GM19324 (cell line): ENCODE data around the gene CYTH4.

Source experiments
- ATAC-seq: cut with Tn5 transposase; IDR thresholded peaks from one replicate; pipeline ENCODE4 v1.9.1; 2021; ENCODE audit warnings: mild to moderate bottlenecking, moderate library complexity; ENCODE audit not compliant: unreplicated experiment, low FRiP score

The CYTH4 gene

DNA sequence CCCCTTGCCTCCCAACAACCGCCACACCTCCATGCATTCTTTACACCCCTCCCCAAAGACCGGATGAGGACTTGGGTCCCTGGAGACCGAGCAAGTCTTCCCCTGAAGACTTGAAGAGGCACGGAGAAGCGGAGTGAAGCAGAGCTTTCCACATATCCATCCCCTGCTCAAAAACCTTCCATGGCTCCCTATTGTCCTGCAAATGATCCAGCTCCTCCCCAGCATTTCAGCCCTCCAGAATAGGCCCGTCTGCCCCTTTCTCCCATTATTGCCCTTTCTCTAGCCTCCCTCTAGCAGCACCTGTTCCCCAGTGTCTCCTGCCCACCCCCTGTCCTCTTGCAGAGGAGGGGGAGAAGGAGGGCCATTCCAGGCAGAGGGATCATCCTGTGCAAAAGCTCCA lies 59.8 kb downstream of the CYTH4 start:
- no peak for ATAC-seq

DNA sequence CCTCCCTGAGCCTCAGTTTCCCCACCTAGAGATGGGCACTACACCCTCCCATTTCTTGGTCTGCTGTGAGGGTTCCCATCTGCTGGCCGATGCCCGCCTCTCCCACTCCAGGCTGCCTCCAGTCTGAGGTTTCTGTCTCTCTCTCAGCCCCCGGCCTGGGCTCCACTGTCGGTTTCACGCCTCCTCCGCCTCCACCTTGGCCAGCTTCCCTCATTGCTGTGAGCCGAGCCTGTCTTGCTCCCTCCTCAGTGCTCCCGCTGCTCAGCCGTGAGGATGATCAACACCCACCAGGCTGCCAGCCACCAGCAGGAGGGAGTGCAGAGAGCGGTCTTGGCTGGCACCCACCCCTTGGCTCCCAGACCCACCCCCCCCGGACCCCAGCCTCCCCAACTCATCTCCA lies 61.0 kb downstream of the CYTH4 start:
- no peak for ATAC-seq

DNA sequence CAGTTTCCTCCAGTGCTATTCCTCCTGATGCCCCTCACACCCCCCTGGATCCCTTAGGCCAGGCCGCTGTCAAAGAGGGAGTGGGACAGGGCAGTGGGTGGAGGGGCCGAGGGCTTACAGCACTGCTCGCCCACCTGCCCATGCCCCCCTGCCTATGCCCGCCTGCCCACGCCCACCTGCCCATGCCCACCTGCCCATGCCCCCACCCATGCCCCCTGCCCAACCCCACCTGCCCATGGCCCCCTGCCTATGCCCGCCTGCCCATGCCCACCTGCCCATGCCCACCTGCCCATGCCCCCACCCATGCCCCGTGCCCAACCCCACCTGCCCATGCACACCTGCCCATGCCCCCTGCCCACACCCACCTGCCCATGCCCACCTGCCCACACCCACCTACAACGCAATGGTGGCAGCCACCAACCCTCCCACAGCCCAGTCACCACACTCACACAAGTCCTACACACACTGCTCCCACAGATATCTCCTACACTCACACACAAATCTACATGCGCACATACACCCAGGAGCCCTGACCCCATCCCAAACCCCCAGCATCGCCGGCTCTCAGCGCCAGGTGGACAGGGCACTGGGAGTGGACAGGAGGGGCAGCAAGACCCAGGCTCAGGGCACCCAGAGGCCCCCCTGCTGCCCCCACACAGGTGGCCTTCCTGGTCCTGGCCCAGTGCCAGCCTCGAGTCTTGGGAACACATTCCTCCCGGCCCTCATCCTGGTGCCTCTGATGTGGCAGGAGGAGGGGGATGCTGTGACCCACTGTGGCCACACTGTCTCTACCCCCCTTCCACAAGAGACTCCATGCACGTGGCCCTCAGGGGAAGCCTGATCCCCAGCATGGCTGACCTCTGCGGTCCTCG lies 61.8 kb downstream of the CYTH4 start:
- ATAC-seq = no peak

DNA sequence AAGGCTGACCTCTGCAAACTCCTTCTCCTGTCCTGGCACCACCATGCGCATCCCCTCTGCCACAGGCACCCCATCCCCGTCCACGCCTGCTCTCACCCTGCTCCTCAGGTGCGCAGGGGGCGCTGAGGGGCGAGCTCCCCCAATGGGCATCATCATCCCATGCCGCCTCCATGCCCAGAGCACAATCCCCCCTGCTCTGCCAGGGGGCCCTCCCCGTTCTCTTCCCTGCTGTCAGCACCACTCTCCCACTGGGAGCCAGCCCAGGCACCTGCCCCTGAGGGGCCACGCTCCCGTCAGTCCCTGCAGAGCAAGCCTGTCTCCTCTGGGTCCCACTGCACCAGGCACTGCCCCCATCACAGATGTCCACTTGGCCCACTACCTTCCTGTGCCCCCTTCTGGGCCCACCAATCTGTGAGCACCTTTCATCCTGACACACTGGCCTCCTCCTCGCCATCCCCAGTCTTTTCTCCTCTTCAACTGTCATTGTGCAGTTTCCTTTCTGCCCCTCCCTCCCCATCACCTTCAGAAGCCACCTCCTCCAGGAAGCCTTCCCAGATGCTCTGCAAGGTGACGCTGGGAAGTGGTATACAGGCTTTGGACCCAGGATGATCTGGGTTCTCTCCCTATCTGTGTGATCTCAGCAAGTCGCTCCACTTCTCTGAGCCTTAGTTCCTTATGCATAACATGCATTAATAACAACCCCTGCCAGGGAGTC lies 62.6 kb downstream of the CYTH4 start:
- no peak for ATAC-seq

DNA sequence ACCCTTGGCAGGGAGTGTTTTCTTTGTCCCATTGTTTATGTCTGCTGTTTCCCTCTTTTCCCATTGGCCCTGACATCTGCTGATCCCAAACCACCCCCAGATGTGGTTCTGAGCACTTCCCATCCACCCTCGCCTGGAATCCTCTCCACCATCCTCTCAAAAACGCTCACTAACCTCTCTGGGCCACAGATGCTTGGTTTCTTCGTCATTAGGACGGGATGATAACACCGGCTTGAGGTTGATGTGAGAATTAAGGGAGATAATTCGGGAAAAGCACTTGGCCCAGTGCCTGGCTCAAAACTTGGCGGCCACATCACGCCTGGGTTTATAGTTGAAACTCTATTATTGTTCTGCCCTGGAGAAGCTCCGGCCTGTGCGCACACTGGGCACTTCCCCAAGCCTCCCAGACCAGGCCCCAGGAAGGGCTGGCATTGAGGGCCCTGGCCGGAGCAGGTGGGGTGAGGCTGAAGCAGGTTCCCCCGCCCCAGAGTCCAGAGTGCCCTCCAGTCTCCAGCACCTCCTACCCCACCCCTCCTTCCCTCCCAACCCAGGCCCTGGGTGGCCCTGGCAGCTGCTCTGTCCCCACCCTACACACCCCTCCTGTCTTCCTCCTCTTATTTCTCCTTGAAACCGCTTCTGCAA lies 63.7 kb downstream of the CYTH4 start:
- ATAC-seq = no peak

DNA sequence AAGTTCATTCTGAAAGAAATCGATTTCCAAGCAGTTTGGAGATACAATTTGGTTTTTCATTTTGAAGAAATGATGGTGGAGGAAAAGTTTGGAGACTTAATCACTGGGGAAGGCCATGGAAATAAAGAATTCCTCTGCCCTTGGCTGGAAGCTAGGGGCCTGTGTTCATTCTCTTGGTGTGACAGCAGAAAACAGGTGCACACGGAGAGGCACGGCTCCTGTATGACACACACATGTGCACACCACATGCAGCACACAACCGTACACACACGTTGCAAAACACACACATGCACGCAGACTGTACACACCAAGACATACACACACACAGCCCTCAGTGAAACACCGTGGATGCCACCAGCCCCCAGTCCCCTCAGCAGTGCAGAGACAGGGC lies 64.2 kb downstream of the CYTH4 start:
- ATAC-seq = no peak

DNA sequence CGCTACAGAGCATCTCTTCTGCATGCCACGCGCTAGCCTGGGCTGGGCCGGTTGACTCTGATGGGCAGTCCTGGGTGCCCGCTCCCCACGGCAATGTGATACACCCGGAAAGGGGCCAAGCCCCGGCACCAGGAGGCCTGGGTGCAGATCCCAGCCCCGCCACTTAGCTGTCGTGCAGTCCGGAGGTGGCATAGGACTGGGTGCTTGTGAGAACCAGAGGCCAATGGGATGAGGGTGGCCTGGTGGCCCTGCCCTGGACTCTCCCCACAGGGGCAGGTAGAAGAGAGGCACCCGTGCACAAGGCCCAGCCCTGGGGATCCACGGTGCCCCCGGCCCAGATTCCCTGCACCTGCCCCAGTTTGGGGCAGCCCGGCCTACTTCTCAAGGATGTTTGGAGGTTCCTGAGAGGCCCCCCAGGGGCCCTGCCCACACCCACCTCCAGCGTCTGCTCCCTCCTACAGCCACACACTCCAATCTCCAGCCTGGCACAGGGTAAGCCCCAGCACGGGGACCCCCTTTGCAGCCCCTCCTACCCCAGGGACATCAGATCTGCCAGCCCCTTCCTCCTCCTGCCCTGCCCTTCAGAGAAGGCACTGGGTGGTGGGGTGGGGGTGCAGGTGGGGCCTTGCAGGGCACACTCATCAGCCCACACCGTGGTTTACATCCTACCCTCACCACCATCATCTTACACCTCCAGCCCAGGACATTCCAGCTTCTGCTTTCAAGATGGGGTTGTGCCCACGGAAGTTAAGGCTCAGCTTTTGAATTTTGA lies 66.9 kb downstream of the CYTH4 start:
- ATAC-seq = no peak

DNA sequence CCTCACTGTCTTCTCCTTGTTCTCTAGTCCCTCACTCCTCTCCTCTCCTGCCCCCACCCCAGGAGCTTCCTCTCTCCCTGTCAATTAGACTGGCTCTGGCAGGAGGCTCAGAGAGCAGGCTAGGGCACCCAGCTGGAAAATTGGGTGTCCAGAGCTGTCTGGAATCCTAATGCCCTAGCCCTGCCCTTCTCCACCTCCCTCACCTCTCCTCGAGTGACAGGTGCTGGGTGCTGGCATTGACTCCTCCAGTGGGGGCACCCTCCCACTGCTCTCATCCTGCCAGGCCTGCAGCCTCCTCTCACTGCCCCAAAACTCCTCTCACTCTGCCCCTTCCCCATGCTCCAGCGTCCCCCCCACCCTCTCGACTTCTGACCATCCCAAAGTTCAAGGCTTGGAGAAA lies 68.9 kb downstream of the CYTH4 start:
- no peak for ATAC-seq

DNA sequence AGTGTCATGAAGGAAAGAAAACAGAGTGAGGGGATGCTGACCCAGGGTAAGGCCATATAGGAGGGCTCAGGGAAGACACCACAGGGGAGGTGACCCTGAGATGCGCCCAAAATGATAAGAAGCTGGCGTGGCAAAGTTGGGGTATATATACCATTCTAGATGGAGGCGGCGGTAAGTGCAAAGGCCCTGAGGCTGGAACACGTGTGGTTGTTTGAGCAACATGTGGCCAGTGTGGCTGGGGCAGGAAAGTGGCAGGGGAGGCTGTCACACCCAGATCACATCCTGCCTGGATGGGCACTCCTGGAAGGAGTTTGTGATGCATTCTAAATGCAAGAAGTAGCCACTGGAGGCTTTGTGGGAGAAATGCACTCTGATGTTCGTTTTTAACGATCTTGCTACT lies 70.2 kb downstream of the CYTH4 start:
- ATAC-seq = no peak

DNA sequence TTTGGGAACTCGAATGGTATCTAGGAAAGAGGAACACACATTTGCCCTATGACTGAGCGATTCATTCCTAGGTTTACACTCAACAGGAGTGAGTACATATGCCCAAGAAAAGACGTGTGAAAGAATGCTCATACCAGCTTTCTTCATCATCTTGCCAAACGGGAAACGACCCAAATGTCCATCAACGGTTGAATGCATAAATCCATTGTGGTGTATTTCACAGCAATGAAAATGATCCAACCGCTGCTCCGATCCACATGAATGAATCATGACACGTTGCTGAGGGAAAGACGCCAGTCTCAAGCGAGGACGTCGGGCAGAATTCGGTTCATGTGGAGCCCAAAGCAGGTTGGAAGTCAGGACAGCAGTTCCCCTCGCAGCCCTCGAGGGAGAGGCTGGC lies 71.5 kb downstream of the CYTH4 start:
- no peak for ATAC-seq

DNA sequence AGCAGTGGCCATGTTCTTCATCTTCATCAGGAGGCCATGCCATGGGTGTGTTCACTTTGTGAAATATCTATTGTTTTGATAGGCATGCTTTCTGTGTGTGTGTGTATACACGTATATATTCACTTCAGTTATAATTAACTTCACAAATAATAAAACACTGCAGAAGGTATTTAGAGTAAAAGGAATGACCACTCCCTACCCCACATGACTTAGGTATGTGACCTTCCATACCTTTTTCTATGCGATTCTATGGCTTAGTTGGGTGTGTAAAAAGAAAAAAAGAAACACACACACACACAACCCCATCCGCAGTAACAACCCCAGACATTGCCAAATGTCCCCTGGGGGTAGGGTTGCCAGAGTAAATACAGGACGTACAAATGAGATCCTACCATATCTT lies 72.0 kb downstream of the CYTH4 start:
- ATAC-seq = no peak

DNA sequence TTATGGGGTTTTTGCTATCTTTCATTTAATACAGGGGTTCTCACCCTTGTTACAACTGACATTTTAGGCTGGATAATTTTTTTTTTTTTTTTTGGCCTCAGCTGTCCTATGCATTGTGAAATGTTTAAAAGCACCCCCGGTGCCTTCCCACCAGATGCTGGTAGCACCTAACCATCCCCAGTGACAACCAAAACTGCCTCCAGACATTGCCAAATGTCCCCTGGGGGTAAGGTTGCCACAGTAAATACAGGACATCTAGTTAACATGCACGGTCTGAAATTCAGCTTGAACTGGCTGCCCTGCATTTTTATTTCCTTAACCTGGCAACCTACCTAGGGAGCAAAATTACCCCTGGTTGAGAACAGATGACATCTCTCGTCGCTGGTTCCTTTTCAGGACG lies 72.4 kb downstream of the CYTH4 start:
- ATAC-seq = no peak

DNA sequence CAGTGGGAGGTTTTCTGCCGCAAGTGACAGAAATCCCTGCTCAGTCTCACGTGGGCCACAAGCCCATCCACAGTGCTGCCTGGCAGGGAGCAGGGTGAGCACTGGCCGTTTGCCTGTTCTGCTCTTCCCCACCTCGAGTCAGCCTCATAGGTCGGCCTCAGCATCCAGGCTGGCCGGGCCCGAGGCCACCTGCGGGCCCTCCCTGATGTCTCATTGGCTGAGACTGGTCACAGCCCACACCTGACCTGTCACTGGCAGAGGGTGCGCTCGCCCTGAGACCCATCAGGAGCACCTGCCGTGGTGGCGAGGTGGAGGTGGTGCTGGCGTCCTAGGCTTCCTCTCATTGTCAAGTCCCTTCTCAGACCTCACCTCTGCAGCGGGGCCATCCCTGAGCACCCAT lies 72.9 kb downstream of the CYTH4 start:
- no peak for ATAC-seq

DNA sequence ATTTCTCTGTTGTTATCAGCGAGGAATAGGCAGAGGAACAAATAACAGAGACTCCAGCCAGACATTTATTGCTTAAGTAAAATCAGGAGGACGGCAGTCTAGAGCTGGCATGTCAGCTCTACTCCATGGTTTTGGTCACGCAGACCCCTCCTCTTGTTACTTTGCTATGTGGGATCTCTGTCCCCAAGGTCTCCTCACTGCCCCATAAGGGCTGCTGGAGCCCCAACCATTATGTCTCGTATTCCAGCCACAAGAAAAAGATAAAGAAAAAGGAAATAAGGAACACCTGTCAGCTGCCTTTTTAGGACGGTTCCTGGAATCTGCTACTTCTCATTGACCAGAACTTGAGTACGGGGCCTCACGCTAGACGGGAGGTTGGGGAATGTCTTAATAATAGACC lies 74.6 kb downstream of the CYTH4 start:
- ATAC-seq = no peak

DNA sequence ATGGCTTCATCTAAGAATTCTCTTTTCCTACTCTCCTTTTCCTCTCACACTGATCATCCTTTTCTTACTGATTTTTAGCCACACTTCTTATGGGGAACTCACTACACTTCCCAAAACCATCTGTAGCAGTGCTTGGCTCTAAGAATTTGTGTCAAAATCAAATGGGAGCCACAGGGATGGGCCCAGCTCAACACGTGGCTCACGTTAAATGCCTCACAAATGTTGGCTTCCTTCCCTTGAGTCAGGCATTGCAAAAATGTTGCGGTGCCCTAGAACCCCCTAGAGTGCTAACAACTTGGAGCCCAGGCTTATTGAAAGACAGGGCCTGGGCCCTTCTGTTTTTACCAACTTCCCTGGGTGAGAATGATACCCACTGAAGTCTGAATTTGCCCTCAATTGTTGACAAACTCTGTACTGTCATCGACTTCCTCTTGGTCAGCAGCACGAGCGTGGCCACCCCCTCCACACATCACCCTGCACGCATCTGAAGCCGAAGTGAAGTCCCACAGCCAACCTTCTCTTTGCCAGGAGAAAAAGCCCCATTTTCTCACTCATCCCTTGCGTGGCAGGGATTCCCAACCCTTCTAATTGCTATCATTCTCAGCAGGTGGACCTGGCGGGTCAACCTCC lies 75.3 kb downstream of the CYTH4 start:
- no peak for ATAC-seq

DNA sequence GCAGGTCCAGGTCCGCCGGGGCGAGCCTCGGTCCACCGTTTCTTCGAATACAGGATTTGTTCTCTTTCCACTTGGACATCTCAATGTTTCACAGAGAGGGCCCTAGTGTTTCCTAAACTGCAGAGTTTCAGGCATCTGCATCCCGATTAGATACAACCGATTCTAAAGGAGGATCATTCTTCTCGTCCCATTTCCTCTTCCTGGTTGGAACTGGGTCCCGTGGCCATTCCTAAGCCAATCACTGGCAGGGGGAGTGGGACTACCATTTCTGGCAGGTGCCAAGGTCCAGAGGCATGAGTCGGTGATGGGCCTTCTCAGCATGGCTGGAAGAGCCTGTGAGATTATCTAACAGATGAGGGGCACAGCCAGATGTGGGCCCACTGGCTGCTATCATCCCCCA lies 76.1 kb downstream of the CYTH4 start:
- no peak for ATAC-seq

DNA sequence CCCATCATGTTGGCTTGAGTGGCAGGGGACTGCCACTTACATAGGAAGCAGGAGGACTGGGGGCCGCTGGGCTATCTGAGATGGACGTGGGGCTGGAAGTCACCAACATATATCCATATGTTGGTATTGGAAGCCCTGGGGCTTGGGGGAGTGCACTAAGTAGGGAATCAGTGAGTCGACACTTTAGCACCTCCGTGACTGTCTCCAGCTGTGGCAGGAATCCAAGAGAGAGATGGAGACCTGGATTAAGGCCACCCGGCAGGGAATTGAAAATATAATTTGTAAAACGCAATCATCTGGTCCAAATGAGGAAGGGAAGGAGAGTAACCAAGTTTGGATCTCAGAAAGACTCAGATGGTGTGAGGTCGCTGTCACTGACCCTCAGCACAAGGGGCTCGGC lies 76.6 kb downstream of the CYTH4 start:
- ATAC-seq = no peak

DNA sequence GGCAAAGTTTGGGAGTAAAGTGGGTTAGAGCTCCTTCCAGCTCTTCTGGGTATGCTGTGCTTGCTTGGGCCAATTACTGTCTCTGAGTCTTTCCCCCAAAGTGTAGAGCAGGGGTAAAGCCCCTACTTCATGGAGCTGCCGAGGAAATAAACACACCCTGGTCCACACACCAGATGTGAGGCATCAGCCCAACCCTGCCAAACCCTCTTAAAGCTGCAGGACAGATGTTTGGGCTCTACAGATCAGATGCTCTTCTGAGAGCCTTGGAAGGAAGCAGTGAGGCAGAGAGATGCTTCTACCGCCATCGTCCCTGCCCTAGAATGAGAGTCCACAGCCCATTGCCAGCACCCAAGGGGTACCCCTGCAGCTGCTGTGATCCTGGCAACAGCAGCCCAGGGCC lies 80.3 kb downstream of the CYTH4 start:
- no peak for ATAC-seq

DNA sequence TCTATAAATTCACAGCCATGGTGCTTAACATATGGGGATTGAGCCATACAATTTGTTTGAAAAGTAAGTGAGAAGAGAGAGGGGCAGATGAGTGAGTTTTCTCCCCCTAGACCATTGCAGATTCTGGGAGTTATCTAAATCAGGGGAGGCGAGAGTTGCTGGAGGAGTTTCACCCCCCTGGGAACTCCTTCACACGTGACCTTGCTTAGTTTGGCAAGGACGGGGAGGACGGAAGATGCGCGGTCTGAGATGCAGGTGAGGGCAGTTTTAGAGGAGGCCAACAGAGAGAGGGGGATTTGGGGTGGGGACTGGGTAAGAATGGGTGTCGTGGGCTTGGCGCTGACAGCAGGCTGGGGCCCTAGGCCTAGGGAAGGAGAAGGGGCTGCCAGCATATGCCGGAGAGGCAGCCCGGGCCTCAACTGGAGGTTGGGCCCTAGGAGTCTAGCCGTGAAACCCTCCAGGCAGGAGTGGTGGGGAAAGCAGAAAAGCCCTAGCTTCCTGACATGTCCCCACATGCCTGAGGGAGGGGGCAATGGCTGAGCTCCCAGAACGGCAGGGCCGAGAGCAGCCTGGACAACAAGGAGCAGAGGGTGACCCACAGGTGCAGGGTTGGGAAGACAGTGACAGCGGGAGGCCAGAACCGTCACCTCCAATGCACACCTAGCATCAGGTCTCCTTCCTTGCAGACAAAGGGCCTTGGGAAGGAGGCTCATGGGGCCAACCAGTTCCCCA lies 81.1 kb downstream of the CYTH4 start:
- ATAC-seq = no peak
